GM12891 (cell line): Measurements from ENCODE around the gene R3HDM2.

ENCODE experiments used
- POLR2A ChIP-seq: IDR thresholded peaks from 2 replicates; pipeline ENCODE4 v1.6.1; 2011; ENCODE audit warnings: low read depth, low read length, control low read depth
- POLR2AphosphoS5 ChIP-seq: IDR thresholded peaks from 2 replicates; pipeline ENCODE4 v1.6.1; 2011; ENCODE audit warnings: low read depth, low read length, control low read depth

GRCh38 chr12:57270966-57271470 lies 159.8 kb downstream of the R3HDM2 start:
- TF ChIP-seq POLR2A = no peak
- no peak for TF ChIP-seq POLR2AphosphoS5
